Muscle of back (tissue), 11 donors: ENCODE data around the gene UBTF. TPM values are rescaled to one million over a fixed set of nuclear protein-coding genes. Genes with fewer than 3 reads are reported as not detected.
A peak's percentile ranks its signal among the peaks of the same experiment; 100 is the strongest.

Experiments used
- DNase-seq, 3 donors: peaks; one replicate each; pipeline versions ENCODE4 v3.0.0 to v3.0.0-alpha.2; 2013
- polyA plus RNA-seq, 10 donors: library from polyadenylated mRNA; unstranded; fragments of 120-200 nt; gene quantifications; one replicate each; pipeline ENCODE4 v1.2.1, GENCODE V29; 2013; ENCODE audit not compliant: insufficient read length in 10 of 10

The UBTF gene
- polyA plus RNA-seq, 10 donors = 60.2 to 92.2 (median 72.2) TPM

- no peak for DNase-seq
Measured at GRCh38 chr17:44216173-44216572, 3.3 kb downstream of the UBTF start.

- DNase-seq = peak in 1 of 3 donors; percentile 0
Measured at GRCh38 chr17:44214896-44215295, 4.6 kb downstream of the UBTF start.

GRCh38 chr17:44214230-44214494 is 5.3 kb downstream of the UBTF start:
- DNase-seq = no peak

- peak in 1 of 3 donors; percentile 9 for DNase-seq
Measured at GRCh38 chr17:44213403-44214229, 5.9 kb downstream of the UBTF start.

- DNase-seq = peak in 1 of 3 donors; percentile 18
Measured at GRCh38 chr17:44212507-44213402, 6.7 kb downstream of the UBTF start.

GRCh38 chr17:44211281-44212265 is 7.9 kb downstream of the UBTF start:
- DNase-seq = peak in 1 of 3 donors; percentile 10

- DNase-seq = peak; percentile 84 to 93 (median 90)
Measured at GRCh38 chr17:44210342-44211192, 8.9 kb downstream of the UBTF start.

- no peak for DNase-seq
Measured at GRCh38 chr17:44209786-44210341, 9.6 kb downstream of the UBTF start.

GRCh38 chr17:44207743-44208142 is 11.7 kb downstream of the UBTF start:
- DNase-seq = peak in 1 of 3 donors; percentile 11

- DNase-seq = no peak
Measured at GRCh38 chr17:44207319-44207718, 12.2 kb downstream of the UBTF start.

- no peak for DNase-seq
Measured at GRCh38 chr17:44206825-44207155, 12.7 kb downstream of the UBTF start.

GRCh38 chr17:44205962-44206824 is 13.3 kb downstream of the UBTF start:
- no peak for DNase-seq

- no peak for DNase-seq
Measured at GRCh38 chr17:44204441-44204882, 15.0 kb downstream of the UBTF start.

GRCh38 chr17:44203731-44204440 is 15.6 kb downstream of the UBTF start:
- peak in 1 of 3 donors; percentile 53 for DNase-seq

GRCh38 chr17:44202756-44203155 is 16.7 kb downstream of the UBTF start:
- DNase-seq = no peak

- peak in 1 of 3 donors; percentile 48 for DNase-seq
Measured at GRCh38 chr17:44200478-44201155, 18.9 kb downstream of the UBTF start.

GRCh38 chr17:44199553-44200477 is 19.7 kb downstream of the UBTF start, which contains the start of gene ATXN7L3:
ATXN7L3 (minus strand) TSS chr17:44199884; CDS start chr17:44198070, 1,814 bp downstream.
- DNase-seq = peak; percentile 98 to 99 (median 99)
